ENCODE data around the gene RNF180.
"Not testable (repeated sequence)": the region's sequence is repeated elsewhere in the genome, so short reads cannot be mapped to it uniquely, and the experiment has no call there.

RNF180 gene

GRCh38 chr5:64286381-64286780, 120.7 kb downstream of the RNF180 start:
- no peak for DNase-seq

GRCh38 chr5:64288496-64288895, 122.9 kb downstream of the RNF180 start:
- DNase-seq: not testable (repeated sequence)

- DNase-seq: no peak
Observed at GRCh38 chr5:64292611-64293215, 127.1 kb downstream of the RNF180 start.

- DNase-seq: no peak
Observed at GRCh38 chr5:64295101-64295500, 129.5 kb downstream of the RNF180 start.

- DNase-seq: no peak
Observed at GRCh38 chr5:64298586-64298985, 132.9 kb downstream of the RNF180 start.

- DNase-seq: no peak
Observed at GRCh38 chr5:64299805-64300204, 134.2 kb downstream of the RNF180 start.

- DNase-seq: no peak
Observed at GRCh38 chr5:64301566-64301965, 135.9 kb downstream of the RNF180 start.

- DNase-seq: no peak
Observed at GRCh38 chr5:64308135-64308534, 142.5 kb downstream of the RNF180 start.

- no peak for DNase-seq
Observed at GRCh38 chr5:64312491-64312890, 146.8 kb downstream of the RNF180 start.

GRCh38 chr5:64315778-64316177, 150.1 kb downstream of the RNF180 start:
- no peak for DNase-seq

- no peak for DNase-seq
Observed at GRCh38 chr5:64318175-64318574, 152.5 kb downstream of the RNF180 start.

GRCh38 chr5:64323591-64323990, 157.9 kb downstream of the RNF180 start:
- no peak for DNase-seq

GRCh38 chr5:64330728-64331231, 165.1 kb downstream of the RNF180 start:
- DNase-seq: no peak

- no peak for DNase-seq
Observed at GRCh38 chr5:64331597-64332277, 166.1 kb downstream of the RNF180 start.

GRCh38 chr5:64333886-64334285, 168.2 kb downstream of the RNF180 start:
- DNase-seq: no peak

- DNase-seq: no peak
Observed at GRCh38 chr5:64339769-64340168, 174.1 kb downstream of the RNF180 start.

GRCh38 chr5:64340293-64340692, 174.7 kb downstream of the RNF180 start:
- no peak for DNase-seq

- DNase-seq: no peak
Observed at GRCh38 chr5:64341340-64341739, 175.7 kb downstream of the RNF180 start.

- DNase-seq: no peak
Observed at GRCh38 chr5:64344501-64344900, 178.9 kb downstream of the RNF180 start.

GRCh38 chr5:64347309-64347708, 181.7 kb downstream of the RNF180 start:
- no peak for DNase-seq

GRCh38 chr5:64364426-64364825, 198.8 kb downstream of the RNF180 start:
- no peak for DNase-seq

- DNase-seq: no peak
Observed at GRCh38 chr5:64384765-64385164, 219.1 kb downstream of the RNF180 start.

- DNase-seq: no peak
Observed at GRCh38 chr5:64397552-64397951, 231.9 kb downstream of the RNF180 start.

GRCh38 chr5:64398735-64399134, 233.1 kb downstream of the RNF180 start:
- not testable (repeated sequence) for DNase-seq
